ENCODE results near the gene PRKCB.

DNA sequence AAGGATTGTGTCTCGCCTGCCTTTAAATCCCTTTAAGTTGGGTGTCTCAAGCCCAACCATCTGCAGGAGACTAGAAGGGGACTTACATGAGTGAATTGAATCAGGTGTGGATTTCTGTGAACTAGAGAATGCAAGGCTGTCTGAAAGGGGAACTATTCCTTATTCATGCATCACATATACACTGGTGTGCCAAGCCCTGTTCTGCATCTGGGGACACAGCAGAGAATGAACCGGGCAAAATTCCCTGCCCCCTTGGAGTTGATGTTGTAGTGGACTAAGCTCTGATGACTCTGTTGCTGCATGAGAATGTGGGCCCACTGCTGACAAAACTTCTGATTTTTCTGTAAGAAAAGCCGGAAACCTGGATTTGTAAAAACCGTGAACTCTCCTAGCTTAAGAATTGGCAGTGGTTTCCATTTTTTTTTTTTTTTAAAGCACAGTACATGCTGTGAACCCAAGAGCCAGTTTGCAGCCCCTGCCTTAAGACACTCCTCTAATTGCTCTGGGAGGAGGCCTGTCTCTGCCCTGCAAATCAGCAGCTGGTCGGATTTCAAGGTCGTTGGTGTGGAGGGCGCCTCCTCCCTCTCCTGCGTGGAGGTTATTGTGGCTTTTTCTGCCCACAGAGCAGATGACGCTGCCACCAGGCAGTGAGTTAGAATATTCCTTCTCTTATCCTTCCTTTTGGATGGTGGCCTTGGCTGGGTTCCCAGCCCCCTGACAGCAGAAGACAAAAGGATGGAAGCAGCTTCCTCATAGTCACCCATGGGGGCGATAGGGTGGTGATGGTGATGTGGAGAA lies 131.0 kb downstream of the PRKCB start:
- TF ChIP-seq POLR2AphosphoS5 (IDR thresholded peaks at IDR 0.05; ENCODE audit: low read depth, low read length) (no peak), POLR2A (IDR thresholded peaks at IDR 0.05; ENCODE audit: low read depth, low read length) (no peak), TAF1 (IDR thresholded peaks at IDR 0.05; ENCODE audit: borderline replicate concordance, low read depth, low read length) (no peak)
